ENCODE measurements around the gene CACNA2D3. TPM values are rescaled to one million over a fixed set of nuclear protein-coding genes. Genes with fewer than 3 reads are reported as not detected.

Gene CACNA2D3
- total RNA-seq, 1 donor from 2014 or later: 0.29 TPM

DNA sequence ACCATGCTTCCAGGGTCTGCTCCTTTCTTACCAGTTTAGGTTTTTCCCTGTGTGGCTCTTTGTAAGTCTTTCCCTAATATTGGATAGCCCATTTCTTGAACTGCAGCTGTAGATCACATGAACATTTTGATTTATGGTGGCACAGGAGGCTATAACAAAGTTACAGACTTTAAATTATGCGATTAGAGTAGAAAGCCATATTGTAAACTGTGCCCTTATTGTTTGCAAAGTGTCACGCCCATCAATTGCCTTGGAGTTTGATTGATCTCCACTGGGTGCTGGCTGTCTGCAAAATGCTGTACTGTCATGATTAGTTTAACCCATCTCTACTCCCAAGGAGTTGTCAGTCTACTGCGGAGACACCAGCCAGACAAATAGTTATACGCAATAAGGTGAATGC, 110.3 kb downstream of the CACNA2D3 start:
- no peak overlapping the region for H3K27ac Mint-ChIP-seq
- TF ChIP-seq, protein P1, sequence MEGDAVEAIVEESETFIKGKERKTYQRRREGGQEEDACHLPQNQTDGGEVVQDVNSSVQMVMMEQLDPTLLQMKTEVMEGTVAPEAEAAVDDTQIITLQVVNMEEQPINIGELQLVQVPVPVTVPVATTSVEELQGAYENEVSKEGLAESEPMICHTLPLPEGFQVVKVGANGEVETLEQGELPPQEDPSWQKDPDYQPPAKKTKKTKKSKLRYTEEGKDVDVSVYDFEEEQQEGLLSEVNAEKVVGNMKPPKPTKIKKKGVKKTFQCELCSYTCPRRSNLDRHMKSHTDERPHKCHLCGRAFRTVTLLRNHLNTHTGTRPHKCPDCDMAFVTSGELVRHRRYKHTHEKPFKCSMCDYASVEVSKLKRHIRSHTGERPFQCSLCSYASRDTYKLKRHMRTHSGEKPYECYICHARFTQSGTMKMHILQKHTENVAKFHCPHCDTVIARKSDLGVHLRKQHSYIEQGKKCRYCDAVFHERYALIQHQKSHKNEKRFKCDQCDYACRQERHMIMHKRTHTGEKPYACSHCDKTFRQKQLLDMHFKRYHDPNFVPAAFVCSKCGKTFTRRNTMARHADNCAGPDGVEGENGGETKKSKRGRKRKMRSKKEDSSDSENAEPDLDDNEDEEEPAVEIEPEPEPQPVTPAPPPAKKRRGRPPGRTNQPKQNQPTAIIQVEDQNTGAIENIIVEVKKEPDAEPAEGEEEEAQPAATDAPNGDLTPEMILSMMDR (IDR thresholded peaks at IDR 0.05; ENCODE audit: unreplicated experiment): no peak
- no peaks in the 10 kb centered on the region for H3K36me3 Mint-ChIP-seq (ENCODE audit: insufficient read depth)
- H3K9me3 Mint-ChIP-seq (ENCODE audit: low read depth): no peaks in the 10 kb centered on the region
- peaks cover 22% of the 10 kb centered on the region for H3K27me3 Mint-ChIP-seq
- no peak for DNase-seq (ENCODE audit: low spot score, unreplicated experiment)
- no peak overlapping the region for H3K4me3 Mint-ChIP-seq (ENCODE audit: low read depth)
- H3K4me1 Mint-ChIP-seq (ENCODE audit: low read depth): peaks cover 6% of the 10 kb centered on the region

DNA sequence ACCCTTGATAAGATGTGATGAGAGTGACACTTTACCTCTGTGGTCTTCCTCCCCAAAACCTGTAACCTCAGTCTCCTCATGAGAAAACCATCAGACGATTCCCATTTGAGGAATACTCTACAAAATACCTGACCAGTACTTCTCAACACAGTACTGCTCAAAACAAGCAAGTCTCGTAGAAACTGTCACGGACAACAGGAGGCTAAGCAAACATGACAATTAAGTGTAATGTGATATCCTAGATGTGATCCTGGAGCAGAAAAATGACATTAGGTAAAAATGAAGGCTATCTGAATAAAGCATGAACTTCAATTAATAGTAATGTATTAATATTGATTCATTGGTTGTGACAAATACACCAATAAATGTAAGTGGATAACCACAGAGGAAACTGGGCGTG, 113.6 kb downstream of the CACNA2D3 start:
- TF ChIP-seq, protein P1 (IDR thresholded peaks at IDR 0.05; ENCODE audit: unreplicated experiment): no peak
- no peak overlapping the region for H3K27ac Mint-ChIP-seq
- no peak overlapping the region for H3K4me3 Mint-ChIP-seq (ENCODE audit: low read depth)
- H3K36me3 Mint-ChIP-seq (ENCODE audit: insufficient read depth): no peaks in the 10 kb centered on the region
- H3K4me1 Mint-ChIP-seq (ENCODE audit: low read depth): peaks cover 6% of the 10 kb centered on the region
- no peaks in the 10 kb centered on the region for H3K9me3 Mint-ChIP-seq (ENCODE audit: low read depth)
- H3K27me3 Mint-ChIP-seq: peaks cover 2% of the 10 kb centered on the region
- no peak for DNase-seq (ENCODE audit: low spot score, unreplicated experiment)

DNA sequence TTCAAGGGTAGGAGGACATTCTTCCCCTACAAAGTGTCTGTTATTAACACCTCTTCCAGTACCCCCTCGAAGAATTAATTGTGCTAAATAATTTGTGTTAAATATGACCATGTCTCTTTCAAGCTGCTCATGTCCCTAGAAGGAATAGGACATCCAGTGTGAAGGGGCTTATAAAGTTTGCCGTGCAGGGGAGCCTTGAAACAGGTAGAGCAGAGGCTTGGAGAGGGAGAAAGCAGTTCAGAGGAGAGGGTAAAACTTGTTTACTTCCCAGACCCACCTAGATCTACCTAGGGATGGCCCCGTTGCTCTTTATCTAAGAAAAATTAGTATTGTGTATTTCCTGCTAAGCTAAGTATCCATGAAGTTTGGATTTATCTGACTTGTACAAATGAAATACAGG, 114.8 kb downstream of the CACNA2D3 start:
- Mint-ChIP-seq H3K4me1 (ENCODE audit: low read depth) (peaks cover 6% of the 10 kb centered on the region), H3K27me3 (no peaks in the 10 kb centered on the region), H3K36me3 (ENCODE audit: insufficient read depth) (no peaks in the 10 kb centered on the region), H3K9me3 (ENCODE audit: low read depth) (no peaks in the 10 kb centered on the region), H3K4me3 (ENCODE audit: low read depth) (no peak overlapping the region), H3K27ac (no peak overlapping the region)
- DNase-seq (ENCODE audit: low spot score, unreplicated experiment): no peak
- TF ChIP-seq, protein P1 (IDR thresholded peaks at IDR 0.05; ENCODE audit: unreplicated experiment): no peak

DNA sequence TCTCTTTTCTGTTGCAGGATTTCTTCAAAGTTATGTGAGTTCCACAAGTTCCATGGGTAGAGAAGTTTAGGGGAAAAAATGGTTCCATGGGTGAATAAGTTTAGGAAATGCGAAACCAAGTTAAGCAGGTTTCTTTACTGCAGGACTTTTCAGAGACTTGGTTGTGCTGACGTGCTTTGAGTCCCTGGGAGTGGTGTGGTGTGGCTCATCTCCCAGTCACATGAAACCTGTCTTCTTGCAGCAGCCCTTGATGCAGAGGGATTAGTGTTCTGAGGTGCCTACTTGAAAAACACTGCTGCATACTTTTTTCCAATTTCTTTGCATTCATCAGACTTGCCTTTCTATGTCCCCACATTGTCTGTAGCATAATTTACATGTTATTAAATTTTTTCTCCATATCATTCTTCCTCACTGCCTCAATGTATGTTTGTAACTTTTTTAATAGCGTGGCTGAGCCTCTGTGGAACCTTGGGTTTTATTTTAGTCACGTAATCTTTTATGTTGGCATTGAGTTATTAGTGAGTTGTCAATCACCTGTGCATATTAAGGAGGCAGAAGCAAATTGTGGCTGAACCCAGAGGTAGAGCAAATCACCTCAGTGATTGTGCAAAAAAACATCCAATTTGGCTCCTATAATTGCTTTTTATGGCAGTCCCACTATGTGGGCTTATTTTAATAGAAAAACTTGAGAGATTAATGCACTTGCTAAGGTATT, 115.6 kb downstream of the CACNA2D3 start:
- Mint-ChIP-seq H3K4me3 (ENCODE audit: low read depth) (no peak overlapping the region), H3K27ac (no peak overlapping the region), H3K36me3 (ENCODE audit: insufficient read depth) (no peaks in the 10 kb centered on the region), H3K27me3 (peaks cover 2% of the 10 kb centered on the region), H3K9me3 (ENCODE audit: low read depth) (no peaks in the 10 kb centered on the region), H3K4me1 (ENCODE audit: low read depth) (peaks cover 6% of the 10 kb centered on the region)
- TF ChIP-seq, protein P1 (IDR thresholded peaks at IDR 0.05; ENCODE audit: unreplicated experiment): no peak
- DNase-seq (ENCODE audit: low spot score, unreplicated experiment): no peak

DNA sequence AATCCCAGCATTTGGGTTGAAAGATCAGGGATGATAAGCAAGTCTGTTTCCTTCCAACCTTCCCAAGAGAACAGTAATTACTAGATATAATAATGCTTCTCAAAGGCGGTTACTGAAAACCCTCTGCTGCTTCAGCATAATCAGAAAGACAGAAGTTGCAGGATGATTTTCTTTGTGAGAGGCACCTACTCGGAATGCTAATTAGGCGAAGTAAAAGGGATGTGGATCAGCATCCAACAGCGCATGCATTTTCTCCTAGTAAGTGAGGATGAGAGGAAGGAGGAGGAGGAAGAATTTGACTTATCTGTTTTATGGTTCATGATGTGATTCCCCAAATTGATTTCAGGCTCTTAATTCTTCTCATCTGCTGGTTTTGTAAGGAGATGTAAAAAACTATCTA, 118.0 kb downstream of the CACNA2D3 start:
- no peaks in the 10 kb centered on the region for H3K36me3 Mint-ChIP-seq (ENCODE audit: insufficient read depth)
- peaks cover 8% of the 10 kb centered on the region for H3K27me3 Mint-ChIP-seq
- TF ChIP-seq, protein P1 (IDR thresholded peaks at IDR 0.05; ENCODE audit: unreplicated experiment): no peak
- H3K27ac Mint-ChIP-seq: no peak overlapping the region
- DNase-seq (ENCODE audit: low spot score, unreplicated experiment): no peak
- H3K4me1 Mint-ChIP-seq (ENCODE audit: low read depth): peaks cover 7% of the 10 kb centered on the region
- no peaks in the 10 kb centered on the region for H3K9me3 Mint-ChIP-seq (ENCODE audit: low read depth)
- H3K4me3 Mint-ChIP-seq (ENCODE audit: low read depth): no peak overlapping the region
